CMK (cell line): ENCODE data around the gene ENHO.

Source experiments
- DNase-seq: peaks from one replicate; pipeline ENCODE4 v3.0.0-alpha.2; 2010; ENCODE audit warnings: low read depth

Gene ENHO

DNA sequence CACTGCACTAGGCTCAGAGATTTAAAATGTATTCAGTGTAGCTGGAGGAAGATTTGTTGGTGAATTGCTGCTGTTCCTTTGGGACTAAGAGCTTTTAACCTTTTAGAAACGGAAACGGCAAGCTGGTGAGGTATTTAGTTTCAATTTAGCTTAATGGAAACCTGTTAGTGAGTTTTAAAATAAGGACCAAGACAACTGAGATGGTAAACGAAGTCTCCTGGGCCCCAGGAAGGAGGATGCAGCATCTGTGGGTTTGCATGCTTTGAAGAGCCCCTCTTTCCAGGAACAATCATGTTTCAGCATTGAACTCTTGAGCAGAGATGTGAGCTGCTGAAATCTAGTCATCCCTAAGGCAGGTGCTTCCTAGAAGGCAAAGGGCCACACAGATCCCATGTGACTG, 47.7 kb downstream of the ENHO start:
- DNase-seq = no peak
